ENCODE results near the gene ANO1.

DNA sequence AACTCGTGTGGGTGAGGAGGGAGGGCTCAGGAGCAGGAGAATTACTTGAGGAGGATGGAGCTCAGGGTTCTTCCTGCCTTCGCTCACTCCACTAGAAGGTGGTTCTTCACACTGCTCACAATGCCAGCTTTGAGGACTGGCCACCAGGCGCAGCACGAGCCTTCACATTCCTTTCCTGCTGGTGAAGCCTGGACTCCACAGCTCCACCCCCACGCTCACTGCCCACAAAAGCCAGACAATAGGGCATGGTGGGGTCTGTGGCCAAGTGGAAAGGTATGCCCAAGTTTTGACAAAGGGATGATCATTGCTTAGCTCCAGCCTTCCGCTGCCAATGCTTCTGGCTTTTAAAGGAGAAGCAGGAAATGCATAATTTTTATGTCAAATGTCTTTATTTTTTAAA is 67.0 kb downstream of the ANO1 start:
- TF ChIP-seq, protein P1, sequence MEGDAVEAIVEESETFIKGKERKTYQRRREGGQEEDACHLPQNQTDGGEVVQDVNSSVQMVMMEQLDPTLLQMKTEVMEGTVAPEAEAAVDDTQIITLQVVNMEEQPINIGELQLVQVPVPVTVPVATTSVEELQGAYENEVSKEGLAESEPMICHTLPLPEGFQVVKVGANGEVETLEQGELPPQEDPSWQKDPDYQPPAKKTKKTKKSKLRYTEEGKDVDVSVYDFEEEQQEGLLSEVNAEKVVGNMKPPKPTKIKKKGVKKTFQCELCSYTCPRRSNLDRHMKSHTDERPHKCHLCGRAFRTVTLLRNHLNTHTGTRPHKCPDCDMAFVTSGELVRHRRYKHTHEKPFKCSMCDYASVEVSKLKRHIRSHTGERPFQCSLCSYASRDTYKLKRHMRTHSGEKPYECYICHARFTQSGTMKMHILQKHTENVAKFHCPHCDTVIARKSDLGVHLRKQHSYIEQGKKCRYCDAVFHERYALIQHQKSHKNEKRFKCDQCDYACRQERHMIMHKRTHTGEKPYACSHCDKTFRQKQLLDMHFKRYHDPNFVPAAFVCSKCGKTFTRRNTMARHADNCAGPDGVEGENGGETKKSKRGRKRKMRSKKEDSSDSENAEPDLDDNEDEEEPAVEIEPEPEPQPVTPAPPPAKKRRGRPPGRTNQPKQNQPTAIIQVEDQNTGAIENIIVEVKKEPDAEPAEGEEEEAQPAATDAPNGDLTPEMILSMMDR (IDR thresholded peaks at IDR 0.05), result no peak
- no peak for TF ChIP-seq POLR2A (IDR thresholded peaks at IDR 0.05)
